ENCODE measurements around the gene MISP. TPM values are rescaled to one million over a fixed set of nuclear protein-coding genes. Genes with fewer than 3 reads are reported as not detected.
A peak's percentile ranks its signal among the peaks of the same experiment; 100 is the strongest.

MISP gene
- total RNA-seq, 1 experiment from 2014 or later = 0.70 TPM

GRCh38 chr19:795691-796581, 45.0 kb downstream of the MISP start:
- DNase-seq (ENCODE audit: low spot score) = no peak

DNA sequence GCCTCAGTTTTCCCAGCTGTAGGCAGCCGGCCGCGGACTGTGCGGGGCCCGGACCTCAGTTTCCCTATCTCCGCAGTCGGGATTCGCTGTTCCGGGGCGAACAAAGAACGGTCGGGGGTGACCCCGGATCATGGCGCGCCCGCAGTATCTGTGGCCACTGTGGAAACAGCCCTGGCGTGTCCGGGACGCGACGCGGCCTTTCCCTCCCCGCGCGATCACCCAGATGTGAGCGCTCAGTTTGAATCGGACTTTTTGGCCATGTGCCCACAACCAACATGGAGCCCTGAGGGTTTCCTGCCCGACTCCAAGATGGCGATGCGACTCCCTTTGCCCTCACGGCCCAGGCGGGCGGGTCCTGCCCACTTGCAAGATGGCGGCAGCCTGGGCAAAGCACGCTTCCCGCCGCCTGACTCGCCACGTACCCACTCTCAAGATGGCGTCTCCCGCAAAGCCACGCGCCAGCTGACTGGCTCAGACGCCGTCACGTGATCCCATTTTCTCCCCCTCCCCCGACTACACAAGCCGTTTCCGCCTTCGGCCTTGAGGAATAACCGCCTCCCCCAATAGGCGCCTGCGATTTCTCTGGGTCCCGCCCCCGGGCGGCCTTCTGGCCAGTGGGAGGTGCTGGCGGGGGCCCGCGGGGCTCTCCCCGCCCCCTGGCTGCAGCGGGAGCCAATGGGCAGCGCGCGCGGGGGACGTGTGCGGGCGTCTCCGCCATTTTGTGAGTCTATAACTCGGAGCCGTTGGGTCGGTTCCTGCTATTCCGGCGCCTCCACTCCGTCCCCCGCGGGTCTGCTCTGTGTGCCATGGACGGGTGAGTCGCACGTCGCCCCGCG, 46.0 kb downstream of the MISP start, which contains the start of gene PTBP1:
Gene PTBP1 (plus strand): TSS at position 761 of the 836 bp plus-strand sequence. CDS start 46 bp downstream, at position 807.
- H3K4me3 Mint-ChIP-seq = peak within 1 kb of the TSS; percentile 87
- DNase-seq (ENCODE audit: low spot score) (peak; percentile 100), ATAC-seq (peak; percentile 83)
- H3K9me3 Mint-ChIP-seq = no peaks in the 10 kb centered on the region
- peaks cover 23% of the 10 kb centered on the region for H3K36me3 Mint-ChIP-seq
- ChIA-PET POLR2A (interaction anchor here (1.4 kb wide), 1 partner anchor 13 kb away, joined by 5 read pairs; no protein-coding TSS in a partner anchor), CTCF (interaction anchor here (1.0 to 1.1 kb wide), 2 partner anchors 26 to 55 kb away, joined by 3 read pairs; no protein-coding TSS in a partner anchor)
- H3K4me1 Mint-ChIP-seq = peaks cover 38% of the 10 kb centered on the region
- peak within 1 kb of the TSS; percentile 95 for H3K27ac Mint-ChIP-seq
- no peaks in the 10 kb centered on the region for H3K27me3 Mint-ChIP-seq (ENCODE audit: low read depth)
- TF ChIP-seq, protein P1, sequence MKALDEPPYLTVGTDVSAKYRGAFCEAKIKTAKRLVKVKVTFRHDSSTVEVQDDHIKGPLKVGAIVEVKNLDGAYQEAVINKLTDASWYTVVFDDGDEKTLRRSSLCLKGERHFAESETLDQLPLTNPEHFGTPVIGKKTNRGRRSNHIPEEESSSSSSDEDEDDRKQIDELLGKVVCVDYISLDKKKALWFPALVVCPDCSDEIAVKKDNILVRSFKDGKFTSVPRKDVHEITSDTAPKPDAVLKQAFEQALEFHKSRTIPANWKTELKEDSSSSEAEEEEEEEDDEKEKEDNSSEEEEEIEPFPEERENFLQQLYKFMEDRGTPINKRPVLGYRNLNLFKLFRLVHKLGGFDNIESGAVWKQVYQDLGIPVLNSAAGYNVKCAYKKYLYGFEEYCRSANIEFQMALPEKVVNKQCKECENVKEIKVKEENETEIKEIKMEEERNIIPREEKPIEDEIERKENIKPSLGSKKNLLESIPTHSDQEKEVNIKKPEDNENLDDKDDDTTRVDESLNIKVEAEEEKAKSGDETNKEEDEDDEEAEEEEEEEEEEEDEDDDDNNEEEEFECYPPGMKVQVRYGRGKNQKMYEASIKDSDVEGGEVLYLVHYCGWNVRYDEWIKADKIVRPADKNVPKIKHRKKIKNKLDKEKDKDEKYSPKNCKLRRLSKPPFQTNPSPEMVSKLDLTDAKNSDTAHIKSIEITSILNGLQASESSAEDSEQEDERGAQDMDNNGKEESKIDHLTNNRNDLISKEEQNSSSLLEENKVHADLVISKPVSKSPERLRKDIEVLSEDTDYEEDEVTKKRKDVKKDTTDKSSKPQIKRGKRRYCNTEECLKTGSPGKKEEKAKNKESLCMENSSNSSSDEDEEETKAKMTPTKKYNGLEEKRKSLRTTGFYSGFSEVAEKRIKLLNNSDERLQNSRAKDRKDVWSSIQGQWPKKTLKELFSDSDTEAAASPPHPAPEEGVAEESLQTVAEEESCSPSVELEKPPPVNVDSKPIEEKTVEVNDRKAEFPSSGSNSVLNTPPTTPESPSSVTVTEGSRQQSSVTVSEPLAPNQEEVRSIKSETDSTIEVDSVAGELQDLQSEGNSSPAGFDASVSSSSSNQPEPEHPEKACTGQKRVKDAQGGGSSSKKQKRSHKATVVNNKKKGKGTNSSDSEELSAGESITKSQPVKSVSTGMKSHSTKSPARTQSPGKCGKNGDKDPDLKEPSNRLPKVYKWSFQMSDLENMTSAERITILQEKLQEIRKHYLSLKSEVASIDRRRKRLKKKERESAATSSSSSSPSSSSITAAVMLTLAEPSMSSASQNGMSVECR (CRISPR knock-in tag; IDR thresholded peaks at IDR 0.05; ENCODE audit: borderline replicate concordance) = peak; percentile 68; the same call in 1 of the 2 replicates
- TF ChIP-seq, protein P2, sequence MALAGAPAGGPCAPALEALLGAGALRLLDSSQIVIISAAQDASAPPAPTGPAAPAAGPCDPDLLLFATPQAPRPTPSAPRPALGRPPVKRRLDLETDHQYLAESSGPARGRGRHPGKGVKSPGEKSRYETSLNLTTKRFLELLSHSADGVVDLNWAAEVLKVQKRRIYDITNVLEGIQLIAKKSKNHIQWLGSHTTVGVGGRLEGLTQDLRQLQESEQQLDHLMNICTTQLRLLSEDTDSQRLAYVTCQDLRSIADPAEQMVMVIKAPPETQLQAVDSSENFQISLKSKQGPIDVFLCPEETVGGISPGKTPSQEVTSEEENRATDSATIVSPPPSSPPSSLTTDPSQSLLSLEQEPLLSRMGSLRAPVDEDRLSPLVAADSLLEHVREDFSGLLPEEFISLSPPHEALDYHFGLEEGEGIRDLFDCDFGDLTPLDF (CRISPR knock-in tag; IDR thresholded peaks at IDR 0.05) = 0 out of 2 replicates have a peak, but pooled peaks have one; percentile 45
- TF ChIP-seq ESRRA (CRISPR knock-in tag; IDR thresholded peaks at IDR 0.05; ENCODE audit: borderline replicate concordance) (no peak), E2F5 (CRISPR knock-in tag; IDR thresholded peaks at IDR 0.05) (peak; percentile 84), NR2C2 (CRISPR knock-in tag; IDR thresholded peaks at IDR 0.05) (no peak)
- TF ChIP-seq, protein P3, sequence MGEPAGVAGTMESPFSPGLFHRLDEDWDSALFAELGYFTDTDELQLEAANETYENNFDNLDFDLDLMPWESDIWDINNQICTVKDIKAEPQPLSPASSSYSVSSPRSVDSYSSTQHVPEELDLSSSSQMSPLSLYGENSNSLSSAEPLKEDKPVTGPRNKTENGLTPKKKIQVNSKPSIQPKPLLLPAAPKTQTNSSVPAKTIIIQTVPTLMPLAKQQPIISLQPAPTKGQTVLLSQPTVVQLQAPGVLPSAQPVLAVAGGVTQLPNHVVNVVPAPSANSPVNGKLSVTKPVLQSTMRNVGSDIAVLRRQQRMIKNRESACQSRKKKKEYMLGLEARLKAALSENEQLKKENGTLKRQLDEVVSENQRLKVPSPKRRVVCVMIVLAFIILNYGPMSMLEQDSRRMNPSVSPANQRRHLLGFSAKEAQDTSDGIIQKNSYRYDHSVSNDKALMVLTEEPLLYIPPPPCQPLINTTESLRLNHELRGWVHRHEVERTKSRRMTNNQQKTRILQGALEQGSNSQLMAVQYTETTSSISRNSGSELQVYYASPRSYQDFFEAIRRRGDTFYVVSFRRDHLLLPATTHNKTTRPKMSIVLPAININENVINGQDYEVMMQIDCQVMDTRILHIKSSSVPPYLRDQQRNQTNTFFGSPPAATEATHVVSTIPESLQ (CRISPR knock-in tag; IDR thresholded peaks at IDR 0.05) = no peak

More at GRCh38 chr19:795691-796581, 45.0 kb downstream of the MISP start:
- no peak overlapping the region for H3K4me3 Mint-ChIP-seq
- CTCF ChIA-PET = interaction anchor here (0.5 to 1.1 kb wide), 2 partner anchors 25 to 381 kb away, joined by 3 to 4 read pairs; no protein-coding TSS in a partner anchor
- peaks cover 20% of the 10 kb centered on the region for H3K36me3 Mint-ChIP-seq
- no peak for ATAC-seq
- peaks cover 35% of the 10 kb centered on the region for H3K4me1 Mint-ChIP-seq
- no peaks in the 10 kb centered on the region for H3K27me3 Mint-ChIP-seq (ENCODE audit: low read depth)
- POLR2A ChIA-PET = interaction anchor here (1.4 kb wide), 1 partner anchor 12 kb away, joined by 5 read pairs; no protein-coding TSS in a partner anchor
- TF ChIP-seq ZNF532 (CRISPR knock-in tag; IDR thresholded peaks at IDR 0.05; ENCODE audit: borderline replicate concordance) (0 out of 2 replicates have a peak, but pooled peaks have one; percentile 68), RORB (CRISPR knock-in tag; IDR thresholded peaks at IDR 0.05) (no peak), ESRRA (CRISPR knock-in tag; IDR thresholded peaks at IDR 0.05; ENCODE audit: borderline replicate concordance) (no peak), ZNF423 (CRISPR knock-in tag; IDR thresholded peaks at IDR 0.05) (no peak), ZNF138 (CRISPR knock-in tag; conservative IDR thresholded peaks at IDR 0.05) (no peak), USF2 (CRISPR knock-in tag; IDR thresholded peaks at IDR 0.05) (no peak)
- no peaks in the 10 kb centered on the region for H3K9me3 Mint-ChIP-seq
- no peak overlapping the region for H3K27ac Mint-ChIP-seq
